ENCODE results near the gene TMEM165. TPM values are rescaled to one million over a fixed set of nuclear protein-coding genes. Genes with fewer than 3 reads are reported as not detected.

The TMEM165 gene
- total and polyA plus RNA-seq, 2 donors (not counting 1 experiment from before 2014, with no cell fraction given), result 26.3 to 110 TPM

GRCh38 chr4:55376698-55377097 is 19.1 kb upstream of the TMEM165 start:
- Mint-ChIP-seq H3K4me3 (no peak overlapping the region), H3K27ac (no peak overlapping the region), H3K27me3 (no peaks in the 10 kb centered on the region), H3K4me1 (no peaks in the 10 kb centered on the region), H3K9me3 (ENCODE audit: insufficient read depth) (no peaks in the 10 kb centered on the region)
- ATAC-seq (ENCODE audit: low read depth) (no peak), DNase-seq (no peak)
- H4K20me1 ChIP-seq (ENCODE audit: control insufficient read depth, insufficient read depth, low read length, poor library complexity, severe bottlenecking), result no peaks in the 10 kb centered on the region
- H3K27ac ChIP-seq (ENCODE audit: low read length in 2 of 2), result no peak overlapping the region
- TF ChIP-seq EZH2 (IDR thresholded peaks at IDR 0.05; ENCODE audit: borderline replicate concordance, insufficient read depth, low read depth, low read length, poor library complexity, severe bottlenecking) (no peak), CTCF (IDR thresholded peaks at IDR 0.05) (no peak)
- no peak overlapping the region for H3K4me3 ChIP-seq (ENCODE audit: control extremely low read depth in 1 of 5, extremely low read depth in 1 of 5, insufficient read depth in 1 of 5, low read depth in 2 of 5, low read length in 4 of 5)
- H3K79me2 ChIP-seq (ENCODE audit: control insufficient read depth, insufficient read depth, low read length), result no peaks in the 10 kb centered on the region
- CTCF ChIA-PET, result interaction anchor here (0.6 kb wide), 1 partner anchor 1692 kb away, joined by 4 read pairs; no protein-coding TSS in a partner anchor
- no peak overlapping the region for H2AFZ ChIP-seq (ENCODE audit: insufficient read depth, low read depth, low read length, poor library complexity, severe bottlenecking)
- H3K4me2 ChIP-seq (replicated peaks; ENCODE audit: low read depth, low read length, poor library complexity, severe bottlenecking), result no peak overlapping the region
- no peaks in the 10 kb centered on the region for H3K9me3 ChIP-seq (ENCODE audit: control extremely low read depth in 1 of 3, control insufficient read depth in 2 of 3, insufficient read depth in 1 of 3, low read length in 2 of 3)
- H3K27me3 ChIP-seq (replicated peaks in 1 of 4; ENCODE audit: control extremely low read depth in 1 of 4, control insufficient read depth in 3 of 4, insufficient read depth in 4 of 4, low read length in 3 of 4), result no peaks in the 10 kb centered on the region
- H3K9ac ChIP-seq (ENCODE audit: low read length), result no peak overlapping the region
- WGBS (ENCODE audit: insufficient coverage), result 100% methylated on average over 1 of the region's 2 CpGs
- no peaks in the 10 kb centered on the region for H3K4me1 ChIP-seq (ENCODE audit: control insufficient read depth in 2 of 2, insufficient read depth in 2 of 2, low read length in 2 of 2)
- POLR2A ChIA-PET, result no interaction called here
- intact Hi-C loops (cut with micrococcal nuclease), result no loop called here
- no peaks in the 10 kb centered on the region for H3K36me3 ChIP-seq (replicated peaks in 1 of 2; ENCODE audit: control extremely low read depth in 1 of 2, control insufficient read depth in 1 of 2, extremely low read depth in 1 of 2, insufficient read depth in 2 of 2, low read length in 1 of 2)

GRCh38 chr4:55378617-55379467 is 16.9 kb upstream of the TMEM165 start:
- H3K9me3 Mint-ChIP-seq (ENCODE audit: insufficient read depth), result no peaks in the 10 kb centered on the region
- Histone ChIP-seq H3K4me1 (ENCODE audit: control insufficient read depth in 2 of 2, insufficient read depth in 2 of 2, low read length in 2 of 2) (no peaks in the 10 kb centered on the region), H3K36me3 (replicated peaks in 1 of 2; ENCODE audit: control extremely low read depth in 1 of 2, control insufficient read depth in 1 of 2, extremely low read depth in 1 of 2, insufficient read depth in 2 of 2, low read length in 1 of 2) (no peaks in the 10 kb centered on the region), H3K27ac (ENCODE audit: low read length in 2 of 2) (no peak overlapping the region), H3K4me2 (replicated peaks; ENCODE audit: low read depth, low read length, poor library complexity, severe bottlenecking) (no peak overlapping the region), H2AFZ (ENCODE audit: insufficient read depth, low read depth, low read length, poor library complexity, severe bottlenecking) (no peak overlapping the region), H4K20me1 (ENCODE audit: control insufficient read depth, insufficient read depth, low read length, poor library complexity, severe bottlenecking) (no peaks in the 10 kb centered on the region), H3K79me2 (ENCODE audit: control insufficient read depth, insufficient read depth, low read length) (no peaks in the 10 kb centered on the region), H3K9ac (ENCODE audit: low read length) (no peak overlapping the region), H3K4me3 (ENCODE audit: control extremely low read depth in 1 of 5, extremely low read depth in 1 of 5, insufficient read depth in 1 of 5, low read depth in 2 of 5, low read length in 4 of 5) (no peak overlapping the region), H3K27me3 (replicated peaks in 1 of 4; ENCODE audit: control extremely low read depth in 1 of 4, control insufficient read depth in 3 of 4, insufficient read depth in 4 of 4, low read length in 3 of 4) (no peaks in the 10 kb centered on the region), H3K9me3 (ENCODE audit: control extremely low read depth in 1 of 3, control insufficient read depth in 2 of 3, insufficient read depth in 1 of 3, low read length in 2 of 3) (no peaks in the 10 kb centered on the region)
- ChIA-PET CTCF (no interaction called here), POLR2A (no interaction called here)
- H3K27ac Mint-ChIP-seq, result no peak overlapping the region
- ATAC-seq (ENCODE audit: low read depth) (no peak), DNase-seq (no peak)
- TF ChIP-seq CTCF (IDR thresholded peaks at IDR 0.05) (no peak), EZH2 (IDR thresholded peaks at IDR 0.05; ENCODE audit: borderline replicate concordance, insufficient read depth, low read depth, low read length, poor library complexity, severe bottlenecking) (no peak)
- H3K4me1 Mint-ChIP-seq, result no peaks in the 10 kb centered on the region
- intact Hi-C loops (cut with micrococcal nuclease), result no loop called here
- WGBS (ENCODE audit: insufficient coverage), result 100% methylated on average over 7 of the region's 13 CpGs
- no peak overlapping the region for H3K4me3 Mint-ChIP-seq
- no peaks in the 10 kb centered on the region for H3K27me3 Mint-ChIP-seq

Data from B cell (primary cell).